GM18951 (cell line): ENCODE results near the gene TMEM41A.
"Not testable (repeated sequence)": the region's sequence is repeated elsewhere in the genome, so short reads cannot be mapped to it uniquely, and the experiment has no call there.

Source experiments
- POLR2A ChIP-seq: IDR thresholded peaks from 4 replicates; pipeline ENCODE4 v1.6.1; 2011; ENCODE audit warnings: mild to moderate bottlenecking; ENCODE audit not compliant: insufficient read length, insufficient read depth; ENCODE audit errors: extremely low read depth
- in situ Hi-C: fragments of 300-500 bp; cut with MboI; formaldehyde crosslinking; loops from one replicate; pipeline ENCODE4 v1.12.0; 2022; ENCODE audit warnings: low sequenced_read_pairs, mixed read lengths, inconsistent platforms; ENCODE audit not compliant: unreplicated experiment

TMEM41A gene

GRCh38 chr3:185473290-185473815, 25.5 kb downstream of the TMEM41A start:
- TF ChIP-seq POLR2A: no peak
- in situ Hi-C loops: no loop called here

GRCh38 chr3:185470323-185470722, 28.5 kb downstream of the TMEM41A start:
- in situ Hi-C loops: no loop called here

DNA sequence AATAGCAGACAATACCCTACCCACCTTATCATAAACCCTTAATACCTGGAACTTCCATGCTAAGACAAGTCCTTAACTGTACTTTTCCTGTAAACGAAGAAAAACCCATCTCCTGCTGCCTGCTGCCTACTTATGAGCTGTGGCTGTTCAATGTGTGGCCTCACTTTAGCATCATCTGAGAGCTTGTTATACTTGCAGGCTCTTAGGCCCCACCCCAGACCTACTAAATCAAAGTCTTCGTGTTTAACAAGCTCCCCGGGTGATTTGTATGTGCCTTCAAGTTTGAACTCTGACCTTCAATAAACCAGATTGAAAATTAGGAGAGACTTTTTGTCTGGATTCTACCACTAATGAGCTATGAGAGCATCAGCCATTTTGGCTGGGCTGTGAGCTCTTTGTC, 29.3 kb downstream of the TMEM41A start:
- in situ Hi-C loops: no loop called here
- TF ChIP-seq POLR2A: no peak

More at GRCh38 chr3:185470323-185470722, 28.5 kb downstream of the TMEM41A start:
- TF ChIP-seq POLR2A: no peak

DNA sequence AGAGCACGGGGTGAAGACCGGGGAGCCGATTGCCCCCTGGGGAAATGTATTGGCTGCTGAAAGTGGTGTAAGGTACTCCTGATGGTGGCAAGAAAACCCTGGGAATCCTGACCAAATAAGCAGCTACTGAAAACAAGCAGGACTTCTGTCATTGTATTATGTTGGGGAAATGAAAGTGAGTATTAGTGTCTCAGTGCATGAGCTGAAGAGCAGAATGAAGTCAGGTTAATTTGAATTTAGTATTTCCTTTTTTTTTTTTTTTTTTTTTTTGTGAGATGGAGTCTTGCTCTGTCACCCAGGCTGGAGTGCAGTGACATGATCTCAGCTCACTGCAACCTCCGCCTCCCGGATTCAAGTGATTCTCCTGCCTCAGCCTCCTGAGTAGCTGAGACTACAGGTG, 32.7 kb downstream of the TMEM41A start:
- in situ Hi-C loops: not testable (repeated sequence)

- TF ChIP-seq POLR2A: no peak
- in situ Hi-C loops: no loop called here
These were observed 33.4 kb downstream of the TMEM41A start for GRCh38 chr3:185465471-185465870.

GRCh38 chr3:185460719-185461350, 38.0 kb downstream of the TMEM41A start:
- TF ChIP-seq POLR2A: no peak
- in situ Hi-C loops: no loop called here

DNA sequence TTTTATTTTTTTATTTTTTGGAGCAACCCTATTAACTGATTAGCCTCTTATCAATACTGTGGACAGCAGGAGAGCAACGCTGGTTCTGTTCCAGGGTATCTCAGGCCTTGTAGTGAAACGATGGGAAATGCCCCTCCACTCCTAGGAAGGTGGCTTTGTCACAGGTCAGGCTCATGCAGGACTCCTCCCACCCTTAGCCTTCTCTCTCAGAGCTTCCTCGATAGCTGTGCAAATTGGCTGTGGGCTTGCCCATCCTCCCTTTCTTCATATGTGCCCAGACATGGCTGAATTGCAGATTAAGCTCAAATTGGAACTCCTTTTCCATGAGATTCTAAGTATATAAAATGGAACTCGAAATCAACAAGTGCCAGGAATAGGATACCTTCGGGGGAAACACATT, 38.5 kb downstream of the TMEM41A start:
- no peak for TF ChIP-seq POLR2A

DNA sequence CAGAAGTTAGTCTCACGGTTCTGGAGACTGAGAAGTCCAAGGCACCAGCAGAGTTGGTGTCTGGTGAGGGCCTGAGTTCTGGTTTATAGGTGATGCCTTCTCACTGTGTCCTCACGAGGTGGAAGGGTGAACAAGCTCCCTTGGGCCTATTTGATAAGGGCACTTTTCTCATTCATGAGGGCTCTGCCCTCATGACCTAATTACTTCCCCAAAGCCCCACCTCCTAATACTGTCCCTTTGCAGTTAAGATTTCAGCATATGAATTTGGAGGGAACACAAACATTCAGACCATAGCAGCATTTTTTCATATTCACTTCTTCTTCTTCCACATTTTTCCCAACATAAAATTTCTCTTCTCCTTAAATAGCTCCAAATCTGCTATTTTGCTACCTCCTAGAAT, 41.5 kb downstream of the TMEM41A start:
- in situ Hi-C loops: no loop called here
- TF ChIP-seq POLR2A: no peak

More for the DNA sequence above, 38.5 kb downstream of the TMEM41A start:
- in situ Hi-C loops: no loop called here

DNA sequence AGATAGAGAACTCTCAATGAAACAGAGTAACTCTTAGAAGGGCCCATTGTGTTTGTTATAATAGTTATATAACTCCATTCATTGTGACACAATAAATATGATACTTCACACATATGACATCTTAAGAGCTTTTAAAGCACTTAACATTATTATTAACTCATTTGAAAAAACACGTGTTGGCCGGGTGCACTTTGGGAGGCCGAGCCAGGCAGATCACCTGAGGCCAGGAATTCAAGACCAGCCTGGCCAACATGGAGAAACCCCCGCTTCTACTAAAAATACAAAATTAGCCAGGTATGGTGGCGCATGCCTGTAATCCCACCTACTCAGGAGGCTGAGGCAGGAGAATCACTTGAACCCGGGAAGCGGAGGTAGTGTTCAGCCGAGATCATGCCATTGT, 47.4 kb downstream of the TMEM41A start:
- in situ Hi-C loops: not testable (repeated sequence)

DNA sequence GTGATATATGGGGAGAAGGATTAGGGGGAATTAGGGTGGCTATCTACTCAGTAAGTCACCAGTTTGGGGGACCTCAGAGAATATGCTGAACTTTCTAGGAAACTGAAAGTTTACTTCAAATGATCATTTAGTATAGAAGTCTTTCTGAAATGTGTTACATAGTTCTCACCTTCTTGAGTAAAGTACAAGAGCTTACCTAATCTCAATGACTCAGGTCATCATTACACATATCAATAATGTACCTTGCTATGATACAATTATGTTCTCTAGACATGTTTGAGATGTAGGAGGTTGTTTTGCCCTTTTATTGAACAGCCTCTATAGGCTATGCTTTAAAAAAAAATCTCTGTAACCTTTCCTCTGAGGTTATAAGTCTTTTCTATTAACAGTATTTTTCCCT, 50.7 kb downstream of the TMEM41A start:
- TF ChIP-seq POLR2A: no peak
- in situ Hi-C loops: no loop called here

DNA sequence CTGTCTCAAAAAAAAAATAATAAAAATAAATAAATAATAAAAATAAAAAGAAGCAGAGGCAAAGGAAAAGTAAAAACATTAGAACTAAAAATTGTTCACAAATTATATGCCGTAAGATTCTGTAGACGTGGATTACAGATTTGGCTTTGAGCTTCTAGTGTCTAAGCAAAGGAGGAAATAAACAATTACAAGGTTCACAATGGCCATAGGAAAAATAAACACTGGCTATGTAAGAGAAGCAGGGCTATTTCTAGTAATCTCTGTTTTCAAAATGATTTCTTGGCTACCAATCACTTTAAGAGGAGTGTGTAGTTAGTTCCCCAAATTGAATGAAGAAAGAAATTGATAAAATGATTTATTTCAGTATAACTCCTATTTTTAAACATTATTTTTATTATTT, 54.5 kb downstream of the TMEM41A start:
- no peak for TF ChIP-seq POLR2A
- in situ Hi-C loops: no loop called here

- no peak for TF ChIP-seq POLR2A
- in situ Hi-C loops: no loop called here
These were observed 56.8 kb downstream of the TMEM41A start for GRCh38 chr3:185442031-185442430.

- in situ Hi-C loops: no loop called here
- TF ChIP-seq POLR2A: no peak
These were observed 58.9 kb downstream of the TMEM41A start for GRCh38 chr3:185439745-185440466.
